Suprapubic skin (tissue), 4 donors: Measurements from ENCODE around the gene DUOX2. TPM values are rescaled to one million over a fixed set of nuclear protein-coding genes. Genes with fewer than 3 reads are reported as not detected.
A peak's percentile ranks its signal among the peaks of the same experiment; 100 is the strongest.
"Not testable (repeated sequence)": the region's sequence is repeated elsewhere in the genome, so short reads cannot be mapped to it uniquely, and the experiment has no call there.

Source experiments
- DNase-seq, 2 donors: peaks; one replicate each; pipeline ENCODE4 v3.0.0-alpha.2; 2019; ENCODE audit warnings: low spot score in 2 of 2
- H3K27ac ChIP-seq: fragments of 200-600 bp; sonication (generic); one replicate; pipeline ENCODE4 v1.5.1; 2019
- H3K27me3 ChIP-seq: fragments of 200-600 bp; sonication (generic); one replicate; pipeline ENCODE4 v1.5.1; 2019
- H3K36me3 ChIP-seq: fragments of 200-600 bp; sonication (generic); one replicate; pipeline ENCODE4 v1.5.1; 2019
- H3K4me1 ChIP-seq: fragments of 200-600 bp; sonication (generic); one replicate; pipeline ENCODE4 v1.5.1; 2019
- H3K4me3 ChIP-seq: fragments of 200-600 bp; sonication (generic); one replicate; pipeline ENCODE4 v1.5.1; 2019; ENCODE audit warnings: mild to moderate bottlenecking
- H3K9me3 ChIP-seq: fragments of 200-600 bp; sonication (generic); one replicate; pipeline ENCODE4 v1.5.1; 2019
- CTCF ChIP-seq, 2 donors: fragments of 200-600 bp in 1 of 2; fragments of 450-650 bp in 1 of 2; sonication (generic) in 1 of 2; IDR thresholded peaks; one replicate each; pipeline ENCODE4 v1.5.1; 2016 to 2019; ENCODE audit warnings: antibody characterized with exemption in 2 of 2, mild to moderate bottlenecking in 1 of 2, moderate library complexity in 1 of 2
- EP300 ChIP-seq: sonication (generic); formaldehyde crosslinking; IDR thresholded peaks from one replicate; pipeline ENCODE4 v1.6.1; 2017; ENCODE audit warnings: antibody characterized with exemption
- POLR2A ChIP-seq, 2 donors: fragments of 450-650 bp; IDR thresholded peaks; one replicate each; pipeline ENCODE4 v1.6.1; 2017; ENCODE audit warnings: antibody characterized with exemption in 2 of 2, mild to moderate bottlenecking in 2 of 2, moderate library complexity in 2 of 2
- POLR2AphosphoS5 ChIP-seq, 3 donors: sonication (generic); formaldehyde crosslinking; IDR thresholded peaks; one replicate each; pipeline ENCODE4 v1.6.1; 2017; ENCODE audit warnings: antibody characterized with exemption in 3 of 3
- WGBS: methylation state at CpG from one replicate; pipeline ENCODE4 v1.1.5; 2018; 5-methylcytosine and 5-hydroxymethylcytosine counted together
- total RNA-seq, 4 donors: library from RNA; depleted of rRNA; stranded (reverse); fragments of >200 nt; gene quantifications; one replicate each; pipeline ENCODE4 v1.1.0, GENCODE V29; 2016

DUOX2 gene
- total RNA-seq, 4 donors from 2014 or later: 2.3 to 32.6 (median 6.9) TPM

- Histone ChIP-seq H3K4me1 (peaks cover 12% of the 10 kb centered on the region), H3K36me3 (peaks cover 43% of the 10 kb centered on the region), H3K4me3 (no peak overlapping the region), H3K9me3 (no peaks in the 10 kb centered on the region), H3K27ac (no peak overlapping the region), H3K27me3 (peaks cover 12% of the 10 kb centered on the region)
- no peak for DNase-seq
- 80% methylated on average over 4 of the region's 12 CpGs for WGBS
- TF ChIP-seq EP300 (no peak), CTCF (IDR thresholded peaks at IDR 0.05) (no peak), POLR2AphosphoS5 (IDR thresholded peaks at IDR 0.05) (no peak), POLR2A (IDR thresholded peaks at IDR 0.05) (no peak)
Measured at GRCh38 chr15:45138814-45139765, 25.1 kb upstream of the DUOX2 start.

GRCh38 chr15:45137703-45138102 lies 23.7 kb upstream of the DUOX2 start:
- TF ChIP-seq POLR2AphosphoS5 (IDR thresholded peaks at IDR 0.05): no peak
- no peak for TF ChIP-seq CTCF (IDR thresholded peaks at IDR 0.05)
- TF ChIP-seq POLR2A (IDR thresholded peaks at IDR 0.05): no peak
- TF ChIP-seq EP300: no peak
- H3K4me3 ChIP-seq: no peak overlapping the region
- peaks cover 22% of the 10 kb centered on the region for H3K4me1 ChIP-seq
- H3K9me3 ChIP-seq: no peaks in the 10 kb centered on the region
- 86% methylated on average over 8 of the region's 8 CpGs for WGBS
- no peak for DNase-seq
- H3K27ac ChIP-seq: no peak overlapping the region
- H3K27me3 ChIP-seq: peaks cover 18% of the 10 kb centered on the region
- peaks cover 35% of the 10 kb centered on the region for H3K36me3 ChIP-seq

GRCh38 chr15:45136378-45136764 lies 22.4 kb upstream of the DUOX2 start:
- Histone ChIP-seq H3K9me3 (no peaks in the 10 kb centered on the region), H3K27ac (no peak overlapping the region), H3K27me3 (peaks cover 18% of the 10 kb centered on the region), H3K4me1 (peaks cover 22% of the 10 kb centered on the region), H3K36me3 (peaks cover 29% of the 10 kb centered on the region), H3K4me3 (no peak overlapping the region)
- 73% methylated on average over 10 of the region's 10 CpGs for WGBS
- no peak for TF ChIP-seq EP300
- TF ChIP-seq POLR2A (IDR thresholded peaks at IDR 0.05): no peak
- TF ChIP-seq POLR2AphosphoS5 (IDR thresholded peaks at IDR 0.05): no peak
- no peak for TF ChIP-seq CTCF (IDR thresholded peaks at IDR 0.05)
- DNase-seq: no peak

- not testable (repeated sequence) for H3K27ac ChIP-seq, DNase-seq, H3K4me3 ChIP-seq, H3K9me3 ChIP-seq
- 66% methylated on average over 7 of the region's 37 CpGs for WGBS
- peaks cover 24% of the 10 kb centered on the region for H3K4me1 ChIP-seq
- H3K27me3 ChIP-seq: peaks cover 18% of the 10 kb centered on the region
- peaks cover 23% of the 10 kb centered on the region for H3K36me3 ChIP-seq
Measured at GRCh38 chr15:45135705-45136377, 21.9 kb upstream of the DUOX2 start.

GRCh38 chr15:45134682-45135604 lies 21.0 kb upstream of the DUOX2 start:
- Histone ChIP-seq H3K4me1 (peaks cover 33% of the 10 kb centered on the region), H3K9me3 (no peaks in the 10 kb centered on the region), H3K4me3 (peak overlapping the region; percentile 26), H3K36me3 (peaks cover 20% of the 10 kb centered on the region), H3K27me3 (peaks cover 18% of the 10 kb centered on the region), H3K27ac (no peak overlapping the region)
- DNase-seq: no peak
- 28% methylated on average over 27 of the region's 57 CpGs for WGBS
- TF ChIP-seq POLR2AphosphoS5 (IDR thresholded peaks at IDR 0.05) (no peak), CTCF (IDR thresholded peaks at IDR 0.05) (no peak), POLR2A (IDR thresholded peaks at IDR 0.05) (no peak), EP300 (no peak)
